MCF 10A (cell line): ENCODE results near the gene CCDC121. TPM values are rescaled to one million over a fixed set of nuclear protein-coding genes. Genes with fewer than 3 reads are reported as not detected.

Source experiments
- BruUV-seq: library from RNA; stranded (reverse); fragments of 400-500 nt; replicated peaks from 2 replicates; lab custom pipeline; 2021; lab: Mats Ljungman, UMichigan
- CTCF ChIA-PET: fragments of 300-600 bp; sonication (Branson Sonifier 250); formaldehyde crosslinking; extraction: SDS; loops from one replicate; lab custom pipeline; 2021; ENCODE audit warnings: antibody characterized with exemption, inconsistent platforms; lab: Yijun Ruan, JAX
- POLR2A ChIA-PET: fragments of 300-600, 350-650 bp; sonication (Branson Sonifier 250); formaldehyde crosslinking; extraction: SDS; loops from one replicate; lab custom pipeline; 2020; ENCODE audit warnings: antibody characterized with exemption, inconsistent platforms; lab: Yijun Ruan, JAX
- DNase-seq: peaks from one replicate; pipeline ENCODE4 v3.0.0-alpha.2; 2018; ENCODE audit not compliant: unreplicated experiment
- H3K27ac Mint-ChIP-seq: one replicate; pipeline ENCODE4 v1.8.0; 2022; ENCODE audit warnings: mild to moderate bottlenecking, low read depth, mixed read lengths; ENCODE audit not compliant: unreplicated experiment
- H3K27me3 Mint-ChIP-seq: one replicate; pipeline ENCODE4 v1.8.0; 2022; ENCODE audit warnings: mixed read lengths; ENCODE audit not compliant: insufficient read depth, unreplicated experiment
- H3K36me3 Mint-ChIP-seq: one replicate; pipeline ENCODE4 v1.8.0; 2022; ENCODE audit warnings: mild to moderate bottlenecking, moderate library complexity, mixed read lengths; ENCODE audit not compliant: insufficient read depth, unreplicated experiment
- H3K4me1 Mint-ChIP-seq: one replicate; pipeline ENCODE4 v1.8.0; 2022; ENCODE audit warnings: mixed read lengths; ENCODE audit not compliant: insufficient read depth, unreplicated experiment
- H3K4me3 Mint-ChIP-seq: one replicate; pipeline ENCODE4 v1.8.0; 2022; ENCODE audit warnings: mild to moderate bottlenecking, moderate library complexity, mixed read lengths; ENCODE audit not compliant: unreplicated experiment
- H3K9me3 Mint-ChIP-seq: one replicate; pipeline ENCODE4 v1.8.0; 2022; ENCODE audit warnings: mixed read lengths; ENCODE audit not compliant: unreplicated experiment
- intact Hi-C: fragments of 100-400 bp; cut with micrococcal nuclease; formaldehyde crosslinking; loops from 2 replicates; pipeline ENCODE4 v1.14.1; 2022
- total RNA-seq: library from RNA; stranded (reverse); gene quantifications from 2 replicates; pipeline ENCODE4 v1.2.3, GENCODE V29; 2022
- TF ChIP-seq, protein P1 (sequence below): fragments of 200-600 bp; IDR thresholded peaks from one replicate; pipeline ENCODE4 v1.8.0; 2022; ENCODE audit warnings: antibody characterized with exemption, mild to moderate bottlenecking; ENCODE audit not compliant: unreplicated experiment

Gene CCDC121
- total RNA-seq, 1 experiment from 2014 or later: 0.61 TPM

DNA sequence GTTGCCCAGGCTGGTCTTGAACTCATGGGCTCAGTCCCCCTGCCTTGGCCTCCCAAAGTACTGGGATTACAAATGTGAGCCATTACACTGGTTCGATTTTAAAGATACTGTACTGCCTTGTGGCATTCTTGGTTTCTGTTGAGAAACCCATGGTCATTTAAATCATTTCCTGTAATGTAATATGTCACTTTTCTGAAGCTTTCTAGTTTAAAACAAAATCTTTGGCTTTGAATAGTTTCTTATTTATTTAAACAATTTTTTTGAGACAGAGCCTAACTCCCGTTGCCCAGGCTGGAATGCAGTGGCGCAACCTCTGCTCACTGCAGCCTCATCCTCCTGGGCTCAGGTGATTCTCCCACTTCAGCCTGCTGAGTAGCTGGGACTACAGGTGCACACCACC lies 37.1 kb downstream of the CCDC121 start:
- DNase-seq: no peak
- ChIA-PET POLR2A (interaction anchor here (1.5 kb wide), 1 partner anchor 9 kb away, joined by 4 read pairs; the partner anchor contains the start of gene ZNF512), CTCF (no interaction called here)
- H3K36me3 Mint-ChIP-seq: peaks cover 30% of the 10 kb centered on the region
- no peaks in the 10 kb centered on the region for H3K27me3 Mint-ChIP-seq
- H3K9me3 Mint-ChIP-seq: no peaks in the 10 kb centered on the region
- intact Hi-C loops: no loop called here
- no peak overlapping the region for H3K27ac Mint-ChIP-seq
- no peak overlapping the region for H3K4me3 Mint-ChIP-seq
- no TSS peak for BruUV-seq
- H3K4me1 Mint-ChIP-seq: peaks cover 2% of the 10 kb centered on the region
- TF ChIP-seq, protein P1, sequence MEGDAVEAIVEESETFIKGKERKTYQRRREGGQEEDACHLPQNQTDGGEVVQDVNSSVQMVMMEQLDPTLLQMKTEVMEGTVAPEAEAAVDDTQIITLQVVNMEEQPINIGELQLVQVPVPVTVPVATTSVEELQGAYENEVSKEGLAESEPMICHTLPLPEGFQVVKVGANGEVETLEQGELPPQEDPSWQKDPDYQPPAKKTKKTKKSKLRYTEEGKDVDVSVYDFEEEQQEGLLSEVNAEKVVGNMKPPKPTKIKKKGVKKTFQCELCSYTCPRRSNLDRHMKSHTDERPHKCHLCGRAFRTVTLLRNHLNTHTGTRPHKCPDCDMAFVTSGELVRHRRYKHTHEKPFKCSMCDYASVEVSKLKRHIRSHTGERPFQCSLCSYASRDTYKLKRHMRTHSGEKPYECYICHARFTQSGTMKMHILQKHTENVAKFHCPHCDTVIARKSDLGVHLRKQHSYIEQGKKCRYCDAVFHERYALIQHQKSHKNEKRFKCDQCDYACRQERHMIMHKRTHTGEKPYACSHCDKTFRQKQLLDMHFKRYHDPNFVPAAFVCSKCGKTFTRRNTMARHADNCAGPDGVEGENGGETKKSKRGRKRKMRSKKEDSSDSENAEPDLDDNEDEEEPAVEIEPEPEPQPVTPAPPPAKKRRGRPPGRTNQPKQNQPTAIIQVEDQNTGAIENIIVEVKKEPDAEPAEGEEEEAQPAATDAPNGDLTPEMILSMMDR: no peak

DNA sequence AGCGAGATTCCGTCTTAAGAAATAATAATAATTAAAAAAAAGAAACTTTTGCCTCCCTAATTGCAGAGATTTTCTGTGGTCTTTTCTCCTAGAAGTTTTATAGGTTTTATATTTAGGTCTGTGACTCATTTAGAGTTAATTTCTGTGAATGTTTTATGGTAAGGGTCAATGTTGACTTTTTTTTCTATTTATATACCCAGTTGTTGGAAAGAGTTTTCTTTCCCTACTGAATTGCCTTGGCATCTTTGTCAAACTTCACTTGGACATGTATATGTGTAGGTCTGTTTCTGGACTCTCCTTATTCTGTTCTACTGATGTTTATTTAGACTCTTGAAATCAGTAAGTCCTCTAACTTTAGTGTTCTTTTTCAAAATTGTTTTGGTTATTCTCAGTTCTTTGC lies 40.5 kb downstream of the CCDC121 start:
- no peak for DNase-seq
- Mint-ChIP-seq H3K27me3 (no peaks in the 10 kb centered on the region), H3K36me3 (peaks cover 7% of the 10 kb centered on the region), H3K4me1 (peaks cover 33% of the 10 kb centered on the region), H3K9me3 (no peaks in the 10 kb centered on the region), H3K4me3 (no peak overlapping the region), H3K27ac (no peak overlapping the region)
- no TSS peak for BruUV-seq
- CTCF ChIA-PET: interaction anchor here (0.7 kb wide), 1 partner anchor 104 kb away, joined by 5 read pairs; no protein-coding TSS in a partner anchor
- intact Hi-C loops: no loop called here
- TF ChIP-seq, protein P1: no peak
- POLR2A ChIA-PET: interaction anchor here (1.6 kb wide), 1 partner anchor 40 kb away, joined by 4 read pairs; no protein-coding TSS in a partner anchor

DNA sequence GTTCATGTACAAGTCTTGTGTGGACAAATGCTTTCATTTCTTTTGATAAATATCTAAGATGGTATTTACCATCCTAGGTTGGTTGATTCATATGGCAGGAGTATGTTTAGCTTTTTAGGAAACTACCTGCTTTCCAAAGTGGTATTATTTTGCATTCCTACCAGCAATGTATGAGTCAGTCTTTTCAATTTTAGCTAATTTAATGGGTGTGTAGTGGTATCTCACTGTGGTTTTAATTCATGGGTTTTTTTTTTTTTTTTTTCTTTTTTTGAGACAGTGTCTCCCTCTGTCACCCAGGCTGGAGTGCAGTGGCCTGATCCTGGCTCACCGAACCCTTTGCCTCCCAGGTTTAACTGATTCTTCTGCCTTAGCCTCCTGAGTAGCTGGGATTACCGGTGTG lies 41.8 kb downstream of the CCDC121 start:
- POLR2A ChIA-PET: no interaction called here
- CTCF ChIA-PET: no interaction called here
- no peak overlapping the region for H3K27ac Mint-ChIP-seq
- H3K4me1 Mint-ChIP-seq: peaks cover 39% of the 10 kb centered on the region
- TF ChIP-seq, protein P1: no peak
- no TSS peak for BruUV-seq
- H3K9me3 Mint-ChIP-seq: no peaks in the 10 kb centered on the region
- H3K4me3 Mint-ChIP-seq: no peak overlapping the region
- intact Hi-C loops: no loop called here
- no peaks in the 10 kb centered on the region for H3K27me3 Mint-ChIP-seq
- H3K36me3 Mint-ChIP-seq: peaks cover 5% of the 10 kb centered on the region
- no peak for DNase-seq

DNA sequence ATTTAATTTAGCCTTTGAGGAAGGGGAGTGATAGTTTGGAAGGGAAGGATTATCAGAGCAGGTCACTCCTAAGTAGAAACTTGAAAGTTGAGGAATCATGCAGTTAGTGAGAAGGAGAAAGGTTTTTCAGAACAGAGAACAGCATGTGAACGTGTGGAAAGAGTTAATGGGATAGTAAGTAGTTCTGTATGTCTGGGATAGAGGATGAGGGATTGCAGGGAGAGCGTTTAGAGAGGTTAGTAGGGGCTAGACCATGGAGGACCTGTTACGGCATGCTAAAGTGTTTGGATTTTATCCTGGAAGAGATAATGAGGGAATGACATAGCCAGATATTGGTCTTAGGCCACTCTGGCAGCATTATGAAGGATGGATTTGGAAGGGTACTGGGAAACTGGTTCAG lies 44.2 kb downstream of the CCDC121 start:
- H3K4me3 Mint-ChIP-seq: peak overlapping the region; percentile 97
- no TSS peak for BruUV-seq
- intact Hi-C loops: no loop called here

More for the DNA sequence above, 44.2 kb downstream of the CCDC121 start:
- no peaks in the 10 kb centered on the region for H3K27me3 Mint-ChIP-seq
- H3K36me3 Mint-ChIP-seq: peaks cover 5% of the 10 kb centered on the region
- peak overlapping the region; percentile 97 for H3K27ac Mint-ChIP-seq
- peaks cover 6% of the 10 kb centered on the region for H3K9me3 Mint-ChIP-seq
- ChIA-PET POLR2A (no interaction called here), CTCF (no interaction called here)
- H3K4me1 Mint-ChIP-seq: peaks cover 39% of the 10 kb centered on the region
- TF ChIP-seq, protein P1: no peak
- no peak for DNase-seq
